Sigmoid colon (tissue), 7 donors: ENCODE results near the gene PCDH11X. TPM values are rescaled to one million over a fixed set of nuclear protein-coding genes. Genes with fewer than 3 reads are reported as not detected.
A peak's percentile ranks its signal among the peaks of the same experiment; 100 is the strongest.
"Not testable (repeated sequence)": the region's sequence is repeated elsewhere in the genome, so short reads cannot be mapped to it uniquely, and the experiment has no call there.

Experiments
- DNase-seq: peaks from one replicate; pipeline ENCODE4 v3.0.0-alpha.2; 2019
- H3K27ac ChIP-seq, 4 donors: fragments of 200-600 bp; sonication (generic); one replicate each; pipeline ENCODE4 v1.5.1; 2016 to 2019; ENCODE audit warnings: mild to moderate bottlenecking in 1 of 4
- H3K27me3 ChIP-seq, 3 donors: fragments of 200-600 bp; sonication (generic); one replicate each; pipeline ENCODE4 v1.5.1; 2019; ENCODE audit warnings: mild to moderate bottlenecking in 1 of 3
- H3K36me3 ChIP-seq, 4 donors: fragments of 200-600 bp; sonication (generic); one replicate each; pipeline ENCODE4 v1.5.1; 2016 to 2019
- H3K4me1 ChIP-seq, 4 donors: fragments of 200-600 bp; sonication (generic); one replicate each; pipeline ENCODE4 v1.5.1; 2017 to 2019
- H3K4me3 ChIP-seq, 4 donors: fragments of 200-600 bp; sonication (generic); one replicate each; pipeline ENCODE4 v1.5.1; 2017 to 2019; ENCODE audit warnings: mild to moderate bottlenecking in 2 of 4, moderate library complexity in 1 of 4
- H3K9me3 ChIP-seq, 4 donors: fragments of 200-600 bp in 3 of 4; sonication (generic) in 3 of 4; one replicate each; pipeline versions ENCODE4 v1.5.1 to v1.6.1; 2013 to 2019
- CTCF ChIP-seq, 4 experiments: fragments of 450-650 bp in 3 of 4; fragments of 200-600 bp in 1 of 4; IDR thresholded peaks; one replicate each; pipeline ENCODE4 v1.5.1; 2016 to 2019; ENCODE audit warnings: antibody characterized with exemption in 4 of 4, mild to moderate bottlenecking in 3 of 4, moderate library complexity in 2 of 4
- WGBS, 2 donors: extraction: QIAGEN DNeasy Blood & Tissue Kit; methylation state at CpG; one replicate each; pipeline ENCODE4 v1.1.7; 2013; 5-methylcytosine and 5-hydroxymethylcytosine counted together
- intact Hi-C: fragments of 100-400 bp; cut with DNase I; formaldehyde crosslinking; loops from one replicate; pipeline ENCODE4 v1.15.1; 2023
- polyA plus RNA-seq, 3 donors: library from polyadenylated mRNA; stranded (reverse); fragments of 200-250 nt; gene quantifications; one replicate each; pipeline ENCODE4 v1.2.3, GENCODE V29; 2013
- total RNA-seq, 4 donors: library from RNA; depleted of rRNA; stranded (reverse); fragments of >200 nt; gene quantifications; one replicate each; pipeline ENCODE4 v1.1.0, GENCODE V29; 2016
- donor health status: healthy with polysubstance abuse.
- donor health status: Bipolar disorder and iron deficiency.
- donor health status: healthy.

The PCDH11X gene
- total RNA-seq (under 1 TPM in 3 of 4 donors, not detected in 1; under 0.01 to 0.28 (median 0.16) TPM), polyA plus RNA-seq (under 1 TPM in 1 of 3 donors, not detected in 2; 0.36 TPM)

GRCh38 chrX:91779135-91779534 is at the start of gene PCDH11X:
TSS of gene PCDH11X (plus strand) at chrX:91779375. CDS start at chrX:91835505, 56,130 bp downstream.
- H3K27ac ChIP-seq, H3K9me3 ChIP-seq, DNase-seq, H3K4me3 ChIP-seq, H3K36me3 ChIP-seq, intact Hi-C loops, H3K4me1 ChIP-seq: not testable (repeated sequence)
- WGBS, 2 donors = 2 to 5% methylated on average over 12 of the region's 24 CpGs
- H3K27me3 ChIP-seq = peaks cover 4 to 26% (median 5%) of the 10 kb centered on the region in 3 donors

DNA sequence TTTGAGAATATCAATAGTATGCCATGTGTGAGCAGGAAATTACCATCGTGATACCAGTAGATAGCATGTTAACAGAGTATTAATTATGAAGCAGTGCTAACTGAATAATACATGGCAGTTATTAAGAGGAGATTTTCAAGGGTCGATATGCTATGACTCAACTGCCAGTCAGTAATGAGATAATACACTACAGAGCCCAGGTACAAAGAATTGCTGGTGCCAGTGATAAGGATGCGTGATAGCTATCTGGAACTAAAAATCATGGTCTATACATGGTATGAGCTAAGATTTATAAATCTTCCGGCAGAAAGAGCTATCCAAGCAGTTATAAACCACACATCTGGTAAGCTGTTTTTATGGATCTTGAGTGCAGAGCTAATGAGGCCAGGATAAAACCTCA is 31.7 kb upstream of the PCDH11X start:
- H3K9me3 ChIP-seq, H3K27ac ChIP-seq, intact Hi-C loops, H3K36me3 ChIP-seq, H3K4me3 ChIP-seq, H3K27me3 ChIP-seq, DNase-seq, H3K4me1 ChIP-seq: not testable (repeated sequence)
- WGBS, 2 donors = 50 to 62% methylated on average over 1 of the region's 4 CpGs

GRCh38 chrX:91753022-91753421 is 26.2 kb upstream of the PCDH11X start:
- H3K27me3 ChIP-seq, intact Hi-C loops, H3K4me1 ChIP-seq, H3K27ac ChIP-seq, DNase-seq, H3K36me3 ChIP-seq, H3K9me3 ChIP-seq, H3K4me3 ChIP-seq: not testable (repeated sequence)
- WGBS, 2 donors = 93% methylated on average over 17 of the region's 17 CpGs

DNA sequence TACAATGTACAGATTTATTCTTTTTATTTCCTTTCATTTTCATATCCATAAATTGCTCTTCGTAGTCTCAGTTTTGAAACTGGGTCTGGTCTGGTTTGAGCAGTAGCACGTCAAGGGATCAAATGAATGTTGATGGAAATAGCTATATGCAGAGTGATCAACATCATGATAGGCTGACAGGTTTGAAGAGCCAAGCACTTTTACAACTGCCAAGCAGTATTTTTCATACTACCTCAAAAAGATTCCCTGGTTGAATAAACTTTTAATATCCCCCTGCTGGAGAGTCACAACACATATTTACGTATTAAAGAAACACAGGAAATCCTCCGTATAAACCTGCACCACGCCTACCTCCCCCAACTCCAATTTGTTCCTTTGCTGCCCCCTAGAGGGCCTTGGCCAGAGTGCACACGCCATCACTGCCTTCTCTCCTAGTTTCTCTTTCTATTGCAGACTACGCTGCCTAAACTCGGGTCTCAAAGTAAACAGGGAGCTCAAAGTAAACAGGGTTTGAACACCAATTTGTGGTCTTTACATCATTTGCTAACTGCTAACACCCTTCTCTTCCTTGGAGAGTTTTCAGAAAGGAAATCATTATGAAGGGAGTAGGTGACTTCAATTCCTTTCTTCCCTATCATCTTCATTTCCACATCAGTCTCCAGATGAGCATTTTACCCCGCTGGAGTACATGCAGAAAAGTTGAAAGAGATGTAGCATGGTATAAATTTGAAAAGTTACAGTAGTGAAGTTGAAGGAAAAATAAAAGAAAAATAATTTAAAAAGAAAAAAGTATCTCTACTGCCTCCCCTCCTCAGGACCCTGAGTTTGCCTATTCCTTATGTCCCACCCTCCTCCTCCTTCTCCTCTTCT is 8.3 kb upstream of the PCDH11X start:
- intact Hi-C loops, H3K36me3 ChIP-seq, H3K27ac ChIP-seq, H3K9me3 ChIP-seq, H3K4me3 ChIP-seq, H3K4me1 ChIP-seq, H3K27me3 ChIP-seq, DNase-seq: not testable (repeated sequence)
- 13 to 25% methylated on average over 5 of the region's 9 CpGs for WGBS, 2 donors
- peak in 1 of 4 experiments; percentile 17 for TF ChIP-seq CTCF (IDR thresholded peaks at IDR 0.05)

DNA sequence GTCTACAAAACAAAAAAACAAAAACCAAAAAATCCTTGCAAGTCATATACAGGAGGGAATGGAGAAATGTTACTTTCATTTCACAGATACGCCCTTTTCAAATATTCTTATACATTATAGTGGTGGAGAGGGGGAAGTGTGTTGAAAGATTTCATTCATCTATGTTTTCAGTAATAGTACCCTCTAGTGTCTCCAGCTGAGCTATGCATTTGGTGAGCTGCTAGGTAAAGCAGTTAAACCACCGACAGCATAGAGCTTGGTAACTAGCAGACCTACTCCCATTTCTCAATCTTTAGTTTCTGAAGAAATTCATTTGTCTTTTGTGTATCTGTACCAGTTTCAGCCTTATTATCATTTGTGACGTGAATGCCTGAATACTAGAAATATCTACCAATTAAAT is 5.2 kb upstream of the PCDH11X start:
- H3K27ac ChIP-seq, H3K36me3 ChIP-seq, H3K9me3 ChIP-seq, DNase-seq, H3K4me1 ChIP-seq, intact Hi-C loops, H3K4me3 ChIP-seq, H3K27me3 ChIP-seq: not testable (repeated sequence)
- WGBS, 2 donors = 42 to 44% methylated on average over 2 to 3 of the region's 3 CpGs

DNA sequence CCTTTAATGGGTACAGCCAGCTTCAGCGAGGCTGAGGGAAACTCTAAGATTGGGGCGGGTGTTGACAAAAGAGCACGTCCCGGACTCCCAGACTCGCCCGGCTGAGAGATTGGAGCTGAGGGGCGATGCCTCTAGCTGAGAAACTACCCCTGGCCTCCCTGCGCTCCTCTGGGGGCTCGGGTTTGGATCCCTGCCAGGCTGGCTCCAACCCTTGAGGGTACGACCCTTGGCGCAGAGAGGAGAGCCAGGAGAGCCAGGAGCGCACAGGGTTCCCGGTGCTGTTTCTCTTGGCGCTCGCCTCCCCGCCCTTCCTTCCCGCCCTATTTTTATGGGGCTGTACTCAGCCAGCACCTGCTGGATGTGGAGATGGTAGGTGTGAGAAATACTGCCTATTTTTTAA is 833 bp downstream of the PCDH11X start:
- H3K4me1 ChIP-seq, H3K36me3 ChIP-seq, H3K4me3 ChIP-seq, H3K27ac ChIP-seq, H3K9me3 ChIP-seq, DNase-seq, intact Hi-C loops: not testable (repeated sequence)
- WGBS, 2 donors = 5 to 7% methylated on average over 17 of the region's 17 CpGs
- H3K27me3 ChIP-seq = peaks cover 4 to 26% (median 5%) of the 10 kb centered on the region in 3 donors

GRCh38 chrX:91780698-91781097 is 1.5 kb downstream of the PCDH11X start:
- intact Hi-C loops, H3K4me1 ChIP-seq, H3K4me3 ChIP-seq, H3K9me3 ChIP-seq, DNase-seq, H3K36me3 ChIP-seq, H3K27ac ChIP-seq: not testable (repeated sequence)
- WGBS, 2 donors = 3 to 10% methylated on average over 23 of the region's 23 CpGs
- H3K27me3 ChIP-seq = peaks cover 4 to 26% (median 5%) of the 10 kb centered on the region in 3 donors

GRCh38 chrX:91781553-91782298 is 2.6 kb downstream of the PCDH11X start:
- DNase-seq, H3K4me1 ChIP-seq, intact Hi-C loops, H3K36me3 ChIP-seq, H3K4me3 ChIP-seq, H3K9me3 ChIP-seq, H3K27ac ChIP-seq: not testable (repeated sequence)
- peaks cover 4 to 26% (median 5%) of the 10 kb centered on the region in 3 donors for H3K27me3 ChIP-seq
- 4 to 18% methylated on average over 39 to 44 of the region's 58 CpGs for WGBS, 2 donors

DNA sequence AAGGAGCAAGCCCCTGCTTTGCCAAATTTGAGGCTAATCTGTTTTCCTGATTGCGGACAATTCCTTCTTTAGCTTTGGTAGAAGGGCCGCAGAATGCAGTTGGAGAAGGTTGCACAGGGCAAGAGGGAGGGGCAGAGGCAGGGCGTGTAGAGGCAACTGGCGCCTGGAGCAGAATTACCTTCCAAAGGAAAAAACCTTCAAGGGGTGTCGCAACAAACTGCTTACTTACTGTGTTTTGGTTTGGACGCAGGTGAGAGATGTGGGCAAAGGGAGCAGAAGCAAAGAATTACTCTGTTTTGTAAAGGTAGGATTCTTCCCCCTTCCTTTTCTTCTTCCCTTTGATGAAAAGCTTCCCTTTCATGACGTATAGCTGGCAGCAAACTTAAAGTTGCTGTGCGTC is 3.6 kb downstream of the PCDH11X start:
- WGBS, 2 donors = 7 to 10% methylated on average over 6 of the region's 8 CpGs
- DNase-seq, H3K4me3 ChIP-seq, intact Hi-C loops, H3K4me1 ChIP-seq, H3K27ac ChIP-seq, H3K9me3 ChIP-seq, H3K36me3 ChIP-seq: not testable (repeated sequence)
- peaks cover 4 to 22% (median 5%) of the 10 kb centered on the region in 3 donors for H3K27me3 ChIP-seq

- WGBS, 2 donors = 66 to 78% methylated on average over 3 of the region's 3 CpGs
- H3K9me3 ChIP-seq, DNase-seq, H3K27me3 ChIP-seq, H3K4me3 ChIP-seq, H3K4me1 ChIP-seq, H3K27ac ChIP-seq, H3K36me3 ChIP-seq, intact Hi-C loops: not testable (repeated sequence)
Observed at GRCh38 chrX:91817537-91817936, 38.4 kb downstream of the PCDH11X start.

GRCh38 chrX:91825321-91825720 is 46.1 kb downstream of the PCDH11X start:
- H3K36me3 ChIP-seq, intact Hi-C loops, H3K27me3 ChIP-seq, DNase-seq, H3K4me1 ChIP-seq, H3K27ac ChIP-seq, H3K4me3 ChIP-seq, H3K9me3 ChIP-seq: not testable (repeated sequence)
- 91 to 94% methylated on average over 24 of the region's 24 CpGs for WGBS, 2 donors
